NT2/D1 (cell line): ENCODE measurements around the gene ZSWIM6.
"Not testable (repeated sequence)": the region's sequence is repeated elsewhere in the genome, so short reads cannot be mapped to it uniquely, and the experiment has no call there.

Experiments
- DNase-seq: peaks from one replicate; pipeline ENCODE4 v3.0.0-alpha.2; 2011; ENCODE audit warnings: low read depth, low spot score
- H3K27me3 ChIP-seq: 2 replicates; pipeline ENCODE4 v1.6.0; 2011; ENCODE audit warnings: mild to moderate bottlenecking; ENCODE audit not compliant: insufficient read length, insufficient read depth
- H3K36me3 ChIP-seq: 2 replicates; pipeline ENCODE4 v1.6.1; 2011; ENCODE audit warnings: mild to moderate bottlenecking, low read length, mixed read lengths; ENCODE audit not compliant: insufficient read depth, insufficient read length
- H3K4me1 ChIP-seq: 2 replicates; pipeline ENCODE4 v1.5.1; 2011; ENCODE audit not compliant: insufficient read depth, insufficient read length
- H3K4me3 ChIP-seq: 2 replicates; pipeline ENCODE4 v1.5.1; 2011; ENCODE audit warnings: low read depth; ENCODE audit not compliant: insufficient read length
- H3K9ac ChIP-seq: 2 replicates; pipeline ENCODE4 v1.6.0; 2011; ENCODE audit warnings: low read depth; ENCODE audit not compliant: insufficient read length
- H3K9me3 ChIP-seq: 2 replicates; pipeline ENCODE4 v1.5.1; 2011; ENCODE audit warnings: mild to moderate bottlenecking, low read length; ENCODE audit not compliant: insufficient read depth
- SUZ12 ChIP-seq: IDR thresholded peaks from 2 replicates; pipeline ENCODE4 v1.6.1; 2011; ENCODE audit not compliant: insufficient read length, insufficient read depth; ENCODE audit errors: extremely low read depth
- YY1 ChIP-seq: IDR thresholded peaks from 2 replicates; pipeline ENCODE4 v1.6.1; 2011; ENCODE audit not compliant: insufficient read length, insufficient read depth
- ZNF274 ChIP-seq: IDR thresholded peaks from 2 replicates; pipeline ENCODE4 v1.6.1; 2011; ENCODE audit warnings: mild to moderate bottlenecking, low read depth, low read length

The ZSWIM6 gene

GRCh38 chr5:61402970-61403900 is 71.2 kb downstream of the ZSWIM6 start:
- Histone ChIP-seq H3K4me1 (no peaks in the 10 kb centered on the region), H3K36me3 (no peaks in the 10 kb centered on the region), H3K27me3 (no peaks in the 10 kb centered on the region), H3K9ac (no peak overlapping the region), H3K4me3 (no peak overlapping the region), H3K9me3 (peaks cover under 1% of the 10 kb centered on the region; the same call in 1 of the 2 replicates)
- TF ChIP-seq SUZ12 = no peak
- no peak for TF ChIP-seq ZNF274
- TF ChIP-seq YY1 = no peak
- no peak for DNase-seq

GRCh38 chr5:61405511-61406295 is 73.6 kb downstream of the ZSWIM6 start:
- no peak for DNase-seq
- TF ChIP-seq SUZ12 (no peak), YY1 (no peak), ZNF274 (no peak)
- H3K4me3 ChIP-seq = no peak overlapping the region
- no peaks in the 10 kb centered on the region for H3K27me3 ChIP-seq
- no peaks in the 10 kb centered on the region for H3K36me3 ChIP-seq
- H3K4me1 ChIP-seq = no peaks in the 10 kb centered on the region
- H3K9ac ChIP-seq = no peak overlapping the region
- no peaks in the 10 kb centered on the region for H3K9me3 ChIP-seq

- H3K4me1 ChIP-seq, H3K36me3 ChIP-seq, H3K9ac ChIP-seq, DNase-seq, H3K27me3 ChIP-seq, H3K9me3 ChIP-seq, H3K4me3 ChIP-seq: not testable (repeated sequence)
Measured at GRCh38 chr5:61406497-61406896, 74.4 kb downstream of the ZSWIM6 start.

- no peak overlapping the region for H3K9ac ChIP-seq
- TF ChIP-seq SUZ12 = no peak
- TF ChIP-seq YY1 = no peak
- TF ChIP-seq ZNF274 = no peak
- no peaks in the 10 kb centered on the region for H3K36me3 ChIP-seq
- no peak overlapping the region for H3K4me3 ChIP-seq
- DNase-seq = no peak
- no peaks in the 10 kb centered on the region for H3K9me3 ChIP-seq
- no peaks in the 10 kb centered on the region for H3K27me3 ChIP-seq
- no peaks in the 10 kb centered on the region for H3K4me1 ChIP-seq
Measured at GRCh38 chr5:61407706-61408270, 75.7 kb downstream of the ZSWIM6 start.

- Histone ChIP-seq H3K4me1 (no peaks in the 10 kb centered on the region), H3K9ac (no peak overlapping the region), H3K4me3 (no peak overlapping the region)
Measured at GRCh38 chr5:61408476-61409168, 76.6 kb downstream of the ZSWIM6 start.

GRCh38 chr5:61409568-61409967 is 77.5 kb downstream of the ZSWIM6 start:
- H3K9me3 ChIP-seq = no peaks in the 10 kb centered on the region
- no peaks in the 10 kb centered on the region for H3K27me3 ChIP-seq
- TF ChIP-seq ZNF274 = no peak
- no peak for TF ChIP-seq SUZ12
- no peak for TF ChIP-seq YY1
- no peak overlapping the region for H3K9ac ChIP-seq
- H3K36me3 ChIP-seq = no peaks in the 10 kb centered on the region
- H3K4me1 ChIP-seq = no peaks in the 10 kb centered on the region
- no peak for DNase-seq
- no peak overlapping the region for H3K4me3 ChIP-seq

More at GRCh38 chr5:61408476-61409168, 76.6 kb downstream of the ZSWIM6 start:
- H3K36me3 ChIP-seq = no peaks in the 10 kb centered on the region
- peak; percentile 88 for DNase-seq
- no peaks in the 10 kb centered on the region for H3K27me3 ChIP-seq
- H3K9me3 ChIP-seq = no peaks in the 10 kb centered on the region
- TF ChIP-seq ZNF274 (no peak), YY1 (no peak), SUZ12 (no peak)
